Epithelial cell of esophagus (primary cell): ENCODE data around the gene OR2C1.

Experiments
- DNase-seq: peaks from one replicate; pipeline ENCODE4 v3.0.0; 2010; ENCODE audit warnings: low read depth
- H3K4me3 ChIP-seq: 2 replicates; pipeline ENCODE4 v1.5.1; 2011; ENCODE audit warnings: mild to moderate bottlenecking, low read length, control low read depth
- CTCF ChIP-seq: IDR thresholded peaks from 2 replicates; pipeline ENCODE4 v1.5.1; 2011; ENCODE audit warnings: low read depth, mild to moderate bottlenecking, low read length, control low read depth, inconsistent platforms; ENCODE audit not compliant: insufficient read depth; ENCODE audit errors: missing control alignments

Gene OR2C1

GRCh38 chr16:3328643-3329042 lies 27.0 kb upstream of the OR2C1 start:
- no peak overlapping the region for H3K4me3 ChIP-seq
- DNase-seq: no peak
- no peak for TF ChIP-seq CTCF

- TF ChIP-seq CTCF: no peak
- no peak for DNase-seq
- H3K4me3 ChIP-seq: no peak overlapping the region
Observed at GRCh38 chr16:3346041-3346440, 9.6 kb upstream of the OR2C1 start.

GRCh38 chr16:3347586-3347985 lies 8.1 kb upstream of the OR2C1 start:
- no peak for TF ChIP-seq CTCF
- no peak overlapping the region for H3K4me3 ChIP-seq
- no peak for DNase-seq

GRCh38 chr16:3348547-3349167 lies 7.0 kb upstream of the OR2C1 start:
- no peak for TF ChIP-seq CTCF
- no peak overlapping the region for H3K4me3 ChIP-seq
- no peak for DNase-seq

GRCh38 chr16:3349175-3349574 lies 6.5 kb upstream of the OR2C1 start:
- no peak for TF ChIP-seq CTCF
- no peak for DNase-seq
- no peak overlapping the region for H3K4me3 ChIP-seq

- no peak overlapping the region for H3K4me3 ChIP-seq
- no peak for TF ChIP-seq CTCF
Observed at GRCh38 chr16:3356118-3356517, 429 bp downstream of the OR2C1 start.

GRCh38 chr16:3358871-3359270 lies 3.2 kb downstream of the OR2C1 start:
- no peak for DNase-seq
- H3K4me3 ChIP-seq: no peak overlapping the region
- TF ChIP-seq CTCF: no peak

More at GRCh38 chr16:3356118-3356517, 429 bp downstream of the OR2C1 start:
- no peak for DNase-seq
